Gastrocnemius medialis (tissue), 4 donors: Measurements from ENCODE around the gene GGTA1.

ENCODE experiments used
- POLR2A ChIP-seq, 2 donors: fragments of 450-650 bp; IDR thresholded peaks; one replicate each; pipeline ENCODE4 v1.6.1; 2017; ENCODE audit warnings: antibody characterized with exemption in 2 of 2, mild to moderate bottlenecking in 2 of 2, moderate library complexity in 2 of 2
- TF ChIP-seq, protein P1 (sequence below), 5 experiments: fragments of 450-650 bp in 3 of 5; fragments of 200-600 bp in 2 of 5; sonication (generic) in 2 of 5; IDR thresholded peaks in 4 of 5; conservative IDR thresholded peaks in 1 of 5; 1 replicate in 4 of 5; 2 replicates in 1 of 5; pipeline ENCODE4 v1.5.1; 2016 to 2019; ENCODE audit warnings: antibody characterized with exemption in 5 of 5, mild to moderate bottlenecking in 3 of 5, moderate library complexity in 3 of 5

DNA sequence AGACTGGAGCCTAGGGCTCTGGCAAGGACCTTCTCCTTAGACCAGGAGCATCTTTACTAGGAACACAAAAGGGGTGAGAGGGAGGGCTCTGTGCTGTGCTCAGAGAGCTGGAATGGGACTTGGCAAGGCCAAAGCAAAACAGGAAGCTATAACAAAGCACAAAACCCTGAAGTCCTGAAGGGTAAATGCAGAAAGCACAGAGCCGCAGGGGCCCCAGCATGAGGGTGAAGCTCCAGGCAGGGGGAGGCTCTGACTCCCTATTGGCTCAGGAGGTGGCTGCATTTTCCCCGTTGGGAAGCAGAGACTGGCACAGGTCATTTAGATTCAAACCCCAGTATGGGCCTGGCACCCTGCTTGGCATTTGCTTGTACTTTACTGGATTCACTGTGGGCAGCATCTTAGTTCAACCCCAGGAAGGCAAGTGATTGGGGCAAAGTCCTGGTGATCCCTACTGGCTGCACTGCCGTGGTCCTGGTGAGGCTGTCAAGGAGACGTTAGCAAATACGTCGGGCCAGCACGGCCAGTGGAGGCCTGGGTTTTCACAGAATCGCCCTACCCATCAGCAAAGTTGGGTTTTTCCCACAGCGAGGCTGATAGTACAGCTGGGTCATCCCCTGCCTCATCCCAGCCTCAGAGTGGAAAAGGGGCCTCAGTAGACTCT lies 46.3 kb downstream of the GGTA1 start:
- TF ChIP-seq, protein P1, sequence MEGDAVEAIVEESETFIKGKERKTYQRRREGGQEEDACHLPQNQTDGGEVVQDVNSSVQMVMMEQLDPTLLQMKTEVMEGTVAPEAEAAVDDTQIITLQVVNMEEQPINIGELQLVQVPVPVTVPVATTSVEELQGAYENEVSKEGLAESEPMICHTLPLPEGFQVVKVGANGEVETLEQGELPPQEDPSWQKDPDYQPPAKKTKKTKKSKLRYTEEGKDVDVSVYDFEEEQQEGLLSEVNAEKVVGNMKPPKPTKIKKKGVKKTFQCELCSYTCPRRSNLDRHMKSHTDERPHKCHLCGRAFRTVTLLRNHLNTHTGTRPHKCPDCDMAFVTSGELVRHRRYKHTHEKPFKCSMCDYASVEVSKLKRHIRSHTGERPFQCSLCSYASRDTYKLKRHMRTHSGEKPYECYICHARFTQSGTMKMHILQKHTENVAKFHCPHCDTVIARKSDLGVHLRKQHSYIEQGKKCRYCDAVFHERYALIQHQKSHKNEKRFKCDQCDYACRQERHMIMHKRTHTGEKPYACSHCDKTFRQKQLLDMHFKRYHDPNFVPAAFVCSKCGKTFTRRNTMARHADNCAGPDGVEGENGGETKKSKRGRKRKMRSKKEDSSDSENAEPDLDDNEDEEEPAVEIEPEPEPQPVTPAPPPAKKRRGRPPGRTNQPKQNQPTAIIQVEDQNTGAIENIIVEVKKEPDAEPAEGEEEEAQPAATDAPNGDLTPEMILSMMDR (IDR thresholded peaks at IDR 0.05 in 4 of 5, conservative IDR thresholded peaks at IDR 0.05 in 1 of 5): no peak
- TF ChIP-seq POLR2A (IDR thresholded peaks at IDR 0.05): no peak
